HG03108 (cell line): Measurements from ENCODE around the gene DUS3L.
A peak's percentile ranks its signal among the peaks of the same experiment; 100 is the strongest.

ENCODE experiments used
- ATAC-seq: cut with Tn5 transposase; IDR thresholded peaks from one replicate; pipeline ENCODE4 v1.9.1; 2021; ENCODE audit warnings: moderate library complexity; ENCODE audit not compliant: unreplicated experiment

DUS3L gene

DNA sequence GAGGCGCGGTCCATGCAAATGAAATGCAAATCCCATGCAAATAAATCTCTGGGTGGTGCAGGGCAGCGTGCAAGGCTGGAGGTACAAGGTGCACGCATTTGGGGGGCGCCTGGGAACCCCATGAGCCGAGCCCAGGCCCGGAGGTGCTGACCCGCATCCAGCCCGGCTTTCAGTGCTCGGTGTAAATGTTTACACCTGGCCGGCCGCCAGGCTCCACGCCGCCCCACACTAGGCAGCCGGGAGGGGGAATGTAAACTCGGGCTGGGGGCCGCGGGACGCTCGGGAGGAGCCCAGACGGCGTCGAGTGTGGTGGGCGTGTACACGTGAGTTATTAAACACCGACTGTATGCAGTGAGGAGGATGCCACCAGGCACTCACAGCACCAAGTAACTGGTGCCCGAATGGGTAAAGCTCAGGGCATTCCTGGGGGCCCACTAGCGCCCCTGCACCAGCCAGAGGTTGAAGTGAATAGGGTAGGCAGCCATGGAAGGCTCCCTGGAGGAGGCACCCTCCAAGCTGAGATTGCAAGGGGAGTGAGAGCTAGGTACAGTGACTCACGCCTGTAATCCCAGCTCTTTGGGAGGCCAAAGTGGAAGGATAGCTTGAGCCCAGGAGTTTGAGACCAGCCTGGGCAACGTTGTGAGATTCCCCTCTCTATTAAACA, 31.4 kb upstream of the DUS3L start:
- no peak for ATAC-seq

DNA sequence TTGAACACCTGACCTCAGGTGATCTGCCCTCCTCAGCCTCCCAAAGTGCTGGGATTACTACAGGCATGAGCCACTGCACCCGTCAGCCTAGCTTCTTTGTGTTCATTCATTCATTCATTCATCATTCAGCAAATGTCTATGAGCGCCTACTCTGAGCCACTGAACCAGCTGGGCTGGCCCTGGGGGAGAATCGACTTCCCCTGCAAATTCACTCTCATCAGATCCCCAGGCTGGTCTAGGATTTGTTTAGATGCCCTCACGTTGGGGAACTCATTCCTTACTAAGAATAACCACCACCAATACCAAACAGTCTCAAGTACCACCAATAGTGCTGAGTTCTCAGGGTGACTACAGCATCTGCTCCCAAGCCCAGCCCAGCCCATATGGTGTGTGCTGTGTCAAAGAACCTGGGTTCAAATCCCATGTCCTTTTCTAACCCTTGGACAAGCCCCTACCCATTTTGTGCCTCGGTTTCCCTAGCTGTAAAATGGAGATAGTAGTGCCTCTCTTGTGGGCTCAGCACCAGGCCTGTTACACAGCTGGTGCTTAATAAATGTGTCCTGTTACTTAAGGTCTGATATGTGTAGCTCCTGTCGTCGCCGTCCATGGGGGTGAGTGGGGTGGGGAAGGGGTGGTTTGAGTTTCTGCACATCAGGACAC, 30.7 kb upstream of the DUS3L start:
- ATAC-seq: no peak

- ATAC-seq: no peak
These were observed 29.8 kb upstream of the DUS3L start for GRCh38 chr19:5820785-5821184.

DNA sequence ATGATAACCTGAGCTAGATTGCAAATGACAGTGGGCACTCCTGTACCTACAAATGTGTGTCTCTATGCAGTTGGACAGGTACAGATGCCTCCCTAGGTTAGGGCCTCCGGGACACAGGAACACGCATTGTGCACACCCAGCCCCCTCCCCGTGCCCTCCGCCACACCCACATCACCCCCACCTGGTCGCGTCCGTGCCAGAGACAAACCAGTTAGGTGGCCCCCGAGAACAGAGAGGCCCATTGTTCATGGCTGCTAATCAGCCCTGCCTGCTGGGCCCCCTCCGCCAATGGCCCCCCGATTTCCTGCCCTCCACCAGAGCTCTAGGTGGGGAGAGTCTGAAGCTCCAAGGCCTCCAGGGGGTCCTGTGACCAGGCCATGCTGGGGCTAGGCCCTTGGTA, 27.6 kb upstream of the DUS3L start:
- ATAC-seq: no peak

- ATAC-seq: no peak
These were observed 26.3 kb upstream of the DUS3L start for GRCh38 chr19:5817218-5817617.

GRCh38 chr19:5814852-5815246, 23.9 kb upstream of the DUS3L start:
- ATAC-seq: no peak

DNA sequence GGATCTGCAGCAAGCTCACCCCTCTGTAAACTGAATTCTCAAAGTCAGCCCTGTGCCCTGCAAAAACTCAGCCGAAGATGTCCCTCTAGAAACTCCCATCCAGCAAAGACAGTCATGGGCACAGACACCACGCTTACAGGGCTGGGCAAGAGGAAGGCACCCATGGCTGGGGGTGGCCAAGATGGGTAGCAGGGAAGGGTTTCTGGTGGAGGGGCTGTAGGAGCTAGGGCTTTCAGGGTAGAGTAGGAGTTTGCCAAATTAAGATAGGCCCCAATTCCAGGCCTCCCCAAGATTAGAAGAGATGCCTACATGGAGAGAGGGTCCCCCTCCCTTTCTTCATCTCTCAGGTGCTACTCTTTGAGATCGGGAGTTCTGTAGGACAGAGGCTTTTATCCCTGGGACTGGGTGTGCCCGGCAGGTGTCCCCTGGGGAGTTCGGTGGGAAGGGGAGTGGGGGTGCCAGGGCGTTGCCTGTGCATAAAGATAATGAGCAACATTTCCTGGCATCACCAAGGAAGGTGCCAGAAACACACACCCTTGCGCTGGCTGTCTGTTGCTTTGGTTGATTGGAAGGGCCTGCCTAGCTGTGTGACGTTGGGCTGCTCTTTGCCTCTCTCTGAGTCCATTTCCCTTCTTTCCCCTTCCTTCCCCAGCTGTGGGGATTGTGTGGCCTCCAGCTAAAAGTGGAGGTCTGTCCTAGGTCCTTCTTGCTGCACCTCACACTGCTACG, 23.3 kb upstream of the DUS3L start:
- no peak for ATAC-seq

- no peak for ATAC-seq
These were observed 20.2 kb upstream of the DUS3L start for GRCh38 chr19:5811117-5811516.

DNA sequence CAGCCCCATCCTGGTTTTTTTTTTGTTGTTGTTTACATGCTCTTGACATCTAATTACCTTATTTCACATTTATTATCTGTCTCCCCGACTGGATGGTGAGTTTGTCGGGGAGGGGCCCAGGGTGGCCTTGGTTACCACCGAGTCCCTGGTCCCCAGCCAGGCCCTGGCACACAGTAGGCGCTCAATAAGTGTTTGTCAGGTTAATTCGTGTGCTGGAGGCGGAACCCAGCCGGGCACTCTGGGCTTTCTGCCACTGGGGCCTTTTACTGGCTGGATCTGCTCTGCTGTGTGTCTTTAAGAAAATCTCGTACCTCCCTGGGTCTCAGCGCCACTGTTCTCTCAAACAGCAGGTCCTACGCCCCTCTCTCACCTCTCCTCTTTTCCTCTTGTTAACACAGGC, 18.5 kb upstream of the DUS3L start:
- no peak for ATAC-seq

DNA sequence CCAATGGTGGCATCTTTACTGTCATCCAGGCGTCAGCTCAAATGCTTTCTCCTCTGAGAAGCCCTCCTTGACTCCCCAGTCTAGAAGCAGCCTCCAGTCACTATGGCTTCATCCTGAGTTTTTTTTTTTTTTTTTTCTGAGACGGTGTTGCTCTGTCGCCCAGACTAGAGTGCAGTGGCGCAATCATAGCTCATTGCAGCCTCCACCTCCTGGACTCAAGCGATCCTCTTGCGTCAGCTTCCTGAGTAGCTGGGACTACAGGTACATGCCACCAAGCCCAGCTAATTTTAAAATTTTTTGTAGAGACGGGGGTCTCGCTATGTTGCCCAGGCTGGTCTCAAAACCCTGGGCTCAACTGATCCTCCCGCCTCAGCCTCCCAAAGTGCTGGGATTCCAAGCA, 18.1 kb upstream of the DUS3L start:
- no peak for ATAC-seq

DNA sequence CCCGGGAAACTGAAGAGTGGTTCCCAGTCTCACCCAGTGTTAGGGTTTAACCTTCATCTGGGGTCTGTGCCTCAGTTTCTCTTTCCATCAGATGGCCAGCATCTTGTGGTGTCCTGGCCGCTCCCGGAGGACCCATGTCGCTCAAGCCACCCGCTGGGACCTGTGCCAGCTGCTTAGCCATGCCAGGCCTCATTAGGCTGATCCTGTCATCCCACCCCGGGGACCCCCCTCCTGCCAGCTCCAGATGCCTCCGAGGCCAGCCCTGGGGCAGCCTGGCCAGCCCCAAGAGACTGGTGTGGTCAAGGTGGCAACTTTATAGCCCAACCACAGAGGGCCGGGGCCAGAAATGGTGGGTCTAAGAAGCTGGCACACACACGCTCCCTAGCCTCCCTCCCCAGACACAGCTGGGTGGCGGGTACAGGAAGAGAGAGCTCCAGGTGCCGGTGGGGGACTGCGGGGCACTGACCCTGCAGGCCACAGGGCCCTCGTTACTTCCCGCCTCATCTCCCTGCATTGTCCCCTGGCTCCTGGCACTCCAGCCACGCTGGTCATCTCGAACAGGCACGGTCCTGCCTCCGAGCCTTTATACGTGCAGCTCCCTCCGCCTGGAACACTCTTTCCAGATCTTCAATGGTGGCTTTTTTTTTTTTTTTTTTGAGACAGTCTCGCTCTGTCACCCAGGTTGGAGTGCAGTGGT, 17.3 kb upstream of the DUS3L start:
- no peak for ATAC-seq

DNA sequence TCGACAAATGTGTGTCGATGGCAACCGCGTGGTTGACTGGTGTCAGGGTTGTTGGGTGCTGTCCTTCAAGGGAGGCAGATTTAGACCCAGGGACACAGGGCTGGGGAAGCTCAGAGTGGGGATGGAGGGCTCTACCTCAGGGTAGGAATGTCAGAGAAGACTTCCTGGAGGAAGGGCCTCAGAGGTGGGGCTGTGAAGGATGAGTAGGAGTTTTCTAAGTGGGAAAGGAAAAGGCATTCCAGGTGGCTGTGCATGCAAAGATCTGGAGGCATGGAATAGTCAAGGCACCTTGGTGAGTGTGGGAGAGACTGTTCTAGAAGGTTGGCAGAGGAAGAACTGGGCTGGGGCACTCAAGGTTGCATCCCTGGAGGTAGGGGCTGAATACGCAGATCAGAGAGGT, 15.9 kb upstream of the DUS3L start:
- no peak for ATAC-seq

DNA sequence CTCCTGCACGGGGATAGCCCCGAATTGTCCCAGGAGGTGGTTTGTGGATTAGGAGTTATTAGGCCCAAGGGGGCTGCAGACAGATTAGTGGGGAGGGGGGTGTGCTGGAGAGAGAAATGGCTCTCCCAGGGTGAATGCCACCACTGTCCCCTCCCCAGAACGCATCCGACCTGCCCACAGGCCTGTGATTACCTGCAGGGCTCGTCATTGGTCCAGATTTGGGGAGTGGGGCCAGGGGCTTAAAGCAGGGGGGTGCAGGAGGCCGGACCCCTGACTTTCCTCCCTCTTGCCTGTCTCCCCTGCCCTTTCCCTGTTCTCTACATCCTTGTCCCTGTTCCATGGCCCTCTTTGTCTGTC, 15.1 kb upstream of the DUS3L start:
- no peak for ATAC-seq

GRCh38 chr19:5805462-5806132, 14.6 kb upstream of the DUS3L start:
- ATAC-seq: no peak

- ATAC-seq: no peak
These were observed 13.8 kb upstream of the DUS3L start, which contains the start of gene NRTN for GRCh38 chr19:5804516-5805461. Gene NRTN, plus strand, starts transcription at chr19:5805067. Its CDS starts 19,099 bp downstream, at chr19:5824166.

DNA sequence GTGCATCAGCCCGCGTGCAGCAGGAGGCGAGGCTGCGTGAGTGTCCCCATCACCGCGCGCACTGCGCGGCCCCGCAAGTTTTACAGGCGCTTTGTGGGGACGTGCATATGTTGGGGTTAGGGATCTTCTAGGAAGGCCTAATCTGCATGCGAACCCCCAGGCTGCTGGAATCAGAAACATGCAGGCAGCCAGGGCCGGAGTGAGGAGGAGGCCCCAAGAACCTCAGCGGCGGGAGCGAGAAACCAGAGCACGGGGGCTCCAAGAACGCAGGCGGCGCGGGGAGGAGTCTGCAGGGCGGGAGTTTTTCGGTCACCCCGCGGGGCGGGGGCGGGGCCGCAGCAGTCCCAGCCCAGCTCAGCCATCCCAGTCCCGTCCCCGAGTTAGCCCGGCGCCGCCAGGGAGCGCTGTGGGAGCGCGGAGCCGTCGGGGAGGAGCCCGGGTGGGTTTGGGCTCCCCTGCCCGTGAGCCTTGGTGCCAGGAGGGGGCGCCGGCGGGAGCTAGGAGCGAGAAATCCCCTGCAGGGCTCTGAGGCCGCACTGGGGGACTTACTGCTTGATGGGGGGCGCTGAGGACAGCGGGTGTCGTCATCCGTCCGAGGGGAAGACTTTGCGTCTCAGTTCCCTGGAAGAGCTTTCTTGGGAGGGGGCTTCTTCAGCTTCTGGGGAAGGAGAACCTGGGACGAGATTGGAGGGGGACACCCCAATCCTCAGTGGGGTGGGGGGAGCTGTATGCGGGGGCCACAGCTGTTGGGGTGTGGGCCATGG, 13.0 kb upstream of the DUS3L start:
- ATAC-seq: peak; percentile 73

DNA sequence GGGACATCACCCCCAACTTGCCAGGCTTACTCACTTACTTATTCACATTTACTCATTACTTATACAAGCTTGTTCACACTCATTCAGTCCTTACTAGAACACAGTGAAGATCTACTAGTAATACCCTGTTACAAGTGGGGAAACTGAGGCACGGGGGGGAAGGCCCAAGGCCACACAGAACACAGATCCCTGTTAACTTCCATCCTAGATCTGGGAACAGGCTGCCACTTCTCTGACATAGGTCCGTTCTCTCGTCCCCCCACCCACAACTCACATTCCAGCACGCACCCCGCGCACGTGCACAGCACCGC, 12.4 kb upstream of the DUS3L start:
- no peak for ATAC-seq

- no peak for ATAC-seq
These were observed 11.0 kb upstream of the DUS3L start for GRCh38 chr19:5801796-5802619.
